ENCODE measurements around the gene SHROOM3.

GRCh38 chr4:76702440-76703122, 267.6 kb downstream of the SHROOM3 start:
- TF ChIP-seq TEAD4 (IDR thresholded peaks at IDR 0.05): no peak
- no peak for TF ChIP-seq TAF1 (IDR thresholded peaks at IDR 0.05; ENCODE audit: low read depth)
- TF ChIP-seq MAX (IDR thresholded peaks at IDR 0.05): no peak
- TF ChIP-seq REST (IDR thresholded peaks at IDR 0.05; ENCODE audit: low read depth): no peak
- TF ChIP-seq EP300 (IDR thresholded peaks at IDR 0.05; ENCODE audit: borderline replicate concordance): no peak
- no peak for TF ChIP-seq TCF12 (IDR thresholded peaks at IDR 0.05; ENCODE audit: low read depth)
- TF ChIP-seq ZBTB7A (IDR thresholded peaks at IDR 0.05; ENCODE audit: low read depth): no peak

All from Ishikawa (cell line).